Astrocyte of the spinal cord (primary cell): Measurements from ENCODE around the gene CCDC88C.

Experiments
- DNase-seq: peaks from one replicate; pipeline ENCODE4 v3.0.0; 2011; ENCODE audit warnings: low read depth, low spot score
- H3K4me3 ChIP-seq: 2 replicates; pipeline ENCODE4 v1.5.1; 2011; ENCODE audit warnings: low read depth, mild to moderate bottlenecking, low read length, moderate library complexity
- CTCF ChIP-seq: IDR thresholded peaks from 2 replicates; pipeline ENCODE4 v1.5.1; 2012; ENCODE audit warnings: low read depth, mild to moderate bottlenecking, low read length, inconsistent platforms
- in situ Hi-C: cut with HindIII; loops from 2 replicates; pipeline ENCODE4 v1.10.0; 2017; ENCODE audit warnings: low sequenced_read_pairs

The CCDC88C gene

GRCh38 chr14:91293281-91293680 lies 124.3 kb downstream of the CCDC88C start:
- DNase-seq, result no peak
- H3K4me3 ChIP-seq, result no peak overlapping the region
- in situ Hi-C loops, result no loop called here
- no peak for TF ChIP-seq CTCF

DNA sequence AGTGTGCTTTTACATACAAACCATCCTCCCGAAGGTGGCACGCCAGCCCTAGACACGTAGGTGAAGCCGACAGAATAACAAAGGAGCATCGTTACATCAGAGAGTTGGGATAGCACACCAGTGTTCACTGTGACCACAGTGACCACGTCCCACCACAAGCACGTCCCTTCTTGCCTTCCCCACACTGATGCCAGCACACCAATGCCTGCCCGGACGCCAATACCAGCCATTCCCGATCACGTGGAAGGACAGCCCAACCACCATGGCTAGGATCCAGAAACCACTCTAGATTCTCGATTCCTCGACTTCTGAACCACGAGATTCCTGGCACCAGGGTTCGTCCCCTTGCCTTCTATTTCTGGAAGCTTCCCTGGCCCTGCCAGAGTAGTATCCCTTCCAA lies 125.1 kb downstream of the CCDC88C start:
- DNase-seq, result no peak

GRCh38 chr14:91291786-91292405 lies 125.7 kb downstream of the CCDC88C start:
- DNase-seq, result no peak
- no peak overlapping the region for H3K4me3 ChIP-seq
- TF ChIP-seq CTCF, result no peak
- in situ Hi-C loops, result no loop called here

More for the DNA sequence above, 125.1 kb downstream of the CCDC88C start:
- H3K4me3 ChIP-seq, result no peak overlapping the region
- no peak for TF ChIP-seq CTCF
- in situ Hi-C loops, result no loop called here

GRCh38 chr14:91290986-91291385 lies 126.6 kb downstream of the CCDC88C start:
- TF ChIP-seq CTCF, result no peak
- no peak overlapping the region for H3K4me3 ChIP-seq
- DNase-seq, result no peak
- in situ Hi-C loops, result no loop called here

DNA sequence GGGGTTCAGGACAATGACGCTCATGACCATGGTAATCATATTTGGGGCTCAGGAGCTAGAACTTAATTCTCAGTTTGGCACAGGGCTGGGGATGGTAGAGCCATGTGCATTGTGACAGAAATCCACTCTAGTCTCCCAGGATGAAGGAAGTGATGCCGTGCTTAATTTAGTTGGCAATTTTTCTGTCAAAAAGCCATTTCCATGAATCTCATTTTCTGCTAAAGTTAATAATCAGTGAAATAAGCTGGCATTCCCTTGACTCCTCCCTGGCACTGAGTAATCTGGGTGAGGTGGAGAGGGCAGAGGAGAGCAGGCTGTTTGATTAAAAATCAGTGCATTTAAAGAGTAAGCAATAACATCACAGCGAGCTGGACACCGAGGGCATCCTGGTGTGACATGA lies 128.2 kb downstream of the CCDC88C start:
- in situ Hi-C loops, result no loop called here
- no peak for DNase-seq
- no peak overlapping the region for H3K4me3 ChIP-seq
- TF ChIP-seq CTCF, result no peak

GRCh38 chr14:91288876-91289275 lies 128.7 kb downstream of the CCDC88C start:
- DNase-seq, result no peak
- no peak for TF ChIP-seq CTCF
- no peak overlapping the region for H3K4me3 ChIP-seq
- in situ Hi-C loops, result no loop called here
